HepG2 (cell line): ENCODE data around the gene C1orf115. TPM values are rescaled to one million over a fixed set of nuclear protein-coding genes. Genes with fewer than 3 reads are reported as not detected.

Source experiments
- ATAC-seq: fragments of 200-7000 bp; cut with Tn5 transposase; 3 replicates; pipeline ENCODE4 v1.9.1; 2020; ENCODE audit warnings: mild to moderate bottlenecking, moderate library complexity
- BruUV-seq: library from RNA; stranded (reverse); fragments of 400-500 nt; replicated peaks from 2 replicates; lab custom pipeline; 2021; lab: Mats Ljungman, UMichigan
- CTCF ChIA-PET: fragments of 300-600 bp; formaldehyde crosslinking; extraction: SDS; loops from one replicate; lab custom pipeline; 2021; ENCODE audit warnings: low total read pairs, inconsistent platforms, low intra/inter-chr PET ratio; lab: Yijun Ruan, JAX
- POLR2A ChIA-PET: fragments of 350-600 bp; sonication (Branson Sonifier 250); formaldehyde crosslinking; loops from one replicate; lab custom pipeline; 2020; ENCODE audit warnings: antibody characterized with exemption, inconsistent platforms; lab: Yijun Ruan, JAX
- DNase-seq: peaks from one replicate; pipeline ENCODE4 v3.0.0-alpha.2; 2015; ENCODE audit warnings: low spot score
- FAIRE-seq: peaks from 3 replicates; lab custom pipeline; 2011; peaks lifted over from hg19 to GRCh38; lab: Jason Lieb, UNC
- H2AFZ ChIP-seq: one replicate; pipeline ENCODE4 v1.6.1; 2011; ENCODE audit warnings: low read length, inconsistent platforms
- H3K27ac ChIP-seq: fragments of 300-600 bp; 3 replicates; pipeline ENCODE4 v1.8.0; 2011; ENCODE audit warnings: mixed run types, mild to moderate bottlenecking, mixed read lengths, low read length, inconsistent platforms; ENCODE audit not compliant: insufficient read depth; ENCODE audit errors: extremely low read length
- H3K27me3 ChIP-seq, 2 experiments: fragments of 200-600 bp in 1 of 2; 2 replicates in 1 of 2; 3 replicates in 1 of 2; pipeline versions ENCODE4 v1.6.0 to v1.8.0; 2011; ENCODE audit warnings: low read length in 2 of 2, mild to moderate bottlenecking in 2 of 2, moderate library complexity in 2 of 2, inconsistent platforms in 1 of 2; ENCODE audit not compliant: insufficient read depth in 2 of 2, control insufficient read depth in 1 of 2
- H3K36me3 ChIP-seq, 2 experiments: fragments of 200-600 bp in 1 of 2; replicated peaks in 1 of 2; 2 replicates in 1 of 2; 3 replicates in 1 of 2; pipeline versions ENCODE4 v1.5.1 to v1.8.0; 2011; ENCODE audit warnings: low read length in 2 of 2, inconsistent platforms in 1 of 2; ENCODE audit not compliant: insufficient read depth in 2 of 2, control insufficient read depth in 1 of 2
- H3K4me1 ChIP-seq: 2 replicates; pipeline ENCODE4 v1.5.1; 2012; ENCODE audit warnings: low read length, inconsistent platforms; ENCODE audit not compliant: insufficient read depth
- H3K4me2 ChIP-seq: 2 replicates; pipeline ENCODE4 v1.6.0; 2011; ENCODE audit warnings: low read depth, low read length, inconsistent platforms
- H3K4me3 ChIP-seq, 3 experiments: fragments of 200-600 bp in 1 of 3; sonication (generic), shearing (Covaris generic) in 1 of 3; replicated peaks in 1 of 3; 2 replicates each; pipeline ENCODE4 v1.5.1; 2011 to 2016; ENCODE audit warnings: low read length in 3 of 3, inconsistent platforms in 2 of 3, low read depth in 2 of 3, mild to moderate bottlenecking in 2 of 3, control low read depth in 1 of 3, mixed read lengths in 1 of 3; ENCODE audit not compliant: insufficient read depth in 1 of 3
- H3K79me2 ChIP-seq: one replicate; pipeline ENCODE4 v1.6.1; 2011; ENCODE audit warnings: low read length, inconsistent platforms; ENCODE audit not compliant: insufficient read depth
- H3K9ac ChIP-seq: 2 replicates; pipeline ENCODE4 v1.6.0; 2011; ENCODE audit warnings: mild to moderate bottlenecking, low read depth, low read length, inconsistent platforms; ENCODE audit not compliant: insufficient read depth
- H3K9me3 ChIP-seq: 2 replicates; pipeline ENCODE4 v1.5.1; 2012; ENCODE audit warnings: mild to moderate bottlenecking, low read length
- H4K20me1 ChIP-seq: 2 replicates; pipeline ENCODE4 v1.6.0; 2011; ENCODE audit warnings: inconsistent platforms, mild to moderate bottlenecking, low read length, moderate library complexity; ENCODE audit not compliant: insufficient read depth
- ARID3A ChIP-seq: IDR thresholded peaks from 2 replicates; pipeline ENCODE4 v1.6.1; 2012; ENCODE audit warnings: low read depth, low read length, improper control_type of control experiment
- ATF5 ChIP-seq: sonication (generic); formaldehyde crosslinking; IDR thresholded peaks from 2 replicates; pipeline ENCODE4 v1.4.0; 2020; ENCODE audit warnings: mild to moderate bottlenecking, low read depth, missing genetic modification reagents
- LCORL ChIP-seq, 2 experiments: fragments of 450-650 bp in 1 of 2; sonication (generic) in 1 of 2; formaldehyde crosslinking in 1 of 2; IDR thresholded peaks; 2 replicates each; pipeline versions ENCODE4 v1.5.0 to v1.6.1; 2017 to 2020; ENCODE audit warnings: antibody characterized with exemption in 1 of 2, missing genetic modification reagents in 1 of 2
- MED13 ChIP-seq: sonication (generic); formaldehyde crosslinking; IDR thresholded peaks from 2 replicates; pipeline ENCODE4 v1.5.0; 2020; ENCODE audit warnings: missing genetic modification reagents
- MEIS2 ChIP-seq: sonication (generic); formaldehyde crosslinking; IDR thresholded peaks from 2 replicates; pipeline ENCODE4 v1.9.0; 2021; ENCODE audit warnings: mild to moderate bottlenecking, missing genetic modification reagents
- PCBP2 ChIP-seq: fragments of 200-400 bp; formaldehyde crosslinking; optimal IDR thresholded peaks from 2 replicates; pipeline ENCODE3; 2018; ENCODE audit warnings: low read length, low read depth; ENCODE audit not compliant: poor library complexity, severe bottlenecking
- PREB ChIP-seq: sonication (generic); formaldehyde crosslinking; IDR thresholded peaks from 2 replicates; pipeline ENCODE4 v1.4.0; 2020; ENCODE audit warnings: missing genetic modification reagents
- RNF2 ChIP-seq: fragments of 450-650 bp; conservative IDR thresholded peaks from 2 replicates; pipeline ENCODE4 v1.6.1; 2016; ENCODE audit warnings: low read depth
- SKI ChIP-seq: fragments of 450-650 bp; IDR thresholded peaks from one replicate; pipeline ENCODE4 v1.6.1; 2018; ENCODE audit warnings: mild to moderate bottlenecking; ENCODE audit not compliant: partially characterized antibody
- SNAPC4 ChIP-seq: sonication (generic); formaldehyde crosslinking; IDR thresholded peaks from 2 replicates; pipeline ENCODE4 v1.4.0; 2020; ENCODE audit warnings: mild to moderate bottlenecking, missing genetic modification reagents
- TBX2 ChIP-seq: sonication (generic); formaldehyde crosslinking; IDR thresholded peaks from 2 replicates; pipeline ENCODE4 v1.5.0; 2020; ENCODE audit warnings: missing genetic modification reagents, mild to moderate bottlenecking, borderline replicate concordance
- TBX3 ChIP-seq: fragments of 450-650 bp; IDR thresholded peaks from 2 replicates; pipeline ENCODE4 v1.6.1; 2017; ENCODE audit warnings: antibody characterized with exemption, mild to moderate bottlenecking, inconsistent platforms, borderline replicate concordance
- U2AF1 ChIP-seq: fragments of 200-400 bp; formaldehyde crosslinking; optimal IDR thresholded peaks from 2 replicates; pipeline ENCODE3; 2017; ENCODE audit warnings: mild to moderate bottlenecking, low read depth, low read length
- ZNF296 ChIP-seq: sonication (generic); formaldehyde crosslinking; conservative IDR thresholded peaks from 2 replicates; pipeline ENCODE4 v1.5.0; 2020; ENCODE audit warnings: mild to moderate bottlenecking, missing genetic modification reagents
- ZNF350 ChIP-seq: sonication (generic); formaldehyde crosslinking; IDR thresholded peaks from 2 replicates; pipeline ENCODE4 v1.4.0; 2020; ENCODE audit warnings: mild to moderate bottlenecking, low read depth, missing genetic modification reagents, borderline replicate concordance
- ZSCAN22 ChIP-seq: sonication (generic); formaldehyde crosslinking; IDR thresholded peaks from 2 replicates; pipeline ENCODE4 v1.4.0; 2020; ENCODE audit warnings: mild to moderate bottlenecking, missing genetic modification reagents
- WGBS: methylation state at CpG from one replicate; pipeline ENCODE4 v1.1.6; 2017; ENCODE audit warnings: low lambda C conversion rate; 5-methylcytosine and 5-hydroxymethylcytosine counted together
- in situ Hi-C: cut with HindIII; loops from 2 replicates; pipeline ENCODE4 v1.10.0; 2017; ENCODE audit warnings: low pct_unique_long_range_greater_than_20kb; ENCODE audit not compliant: extremely low pct_ligation_motif_present
- intact Hi-C: fragments of 100-400 bp; cut with micrococcal nuclease; formaldehyde crosslinking; loops from one replicate; pipeline ENCODE4 v1.10.0; 2022; ENCODE audit not compliant: unreplicated experiment
- polyA plus RNA-seq, 8 experiments: library from polyadenylated mRNA; depleted of rRNA in 3 of 8; stranded (reverse) in 7 of 8; unstranded in 1 of 8; fragments of >200 nt; fragmentation: Illumina TruSeq in 4 of 8; extraction: Trizol in 4 of 8; gene quantifications; 2 replicates each; pipeline versions ENCODE4 v1.2.1 to v1.2.3, GENCODE V29; 2011 to 2016; ENCODE audit warnings: low read depth in 4 of 8, missing spikeins in 1 of 8, mixed read lengths in 1 of 8; ENCODE audit not compliant: insufficient read depth in 1 of 8
- total RNA-seq, 5 experiments: library from RNA; depleted of rRNA; stranded (reverse); fragments of >200 nt; fragmentation: Illumina TruSeq; extraction: Trizol; gene quantifications; 2 replicates each; pipeline ENCODE4 v1.2.3, GENCODE V29; 2016; ENCODE audit warnings: low read depth in 1 of 5

Gene C1orf115
- total and polyA plus RNA-seq, 2 of the 13 experiments (the other 11 are each of a cell fraction or from before 2014, with no cell fraction given): 25.2 to 85.9 TPM

- 0% methylated on average over 1 of the region's 1 CpG for WGBS
- intact Hi-C loops (no loop called here), in situ Hi-C loops (no loop called here)
- POLR2A ChIA-PET: no interaction called here
- DNase-seq: no peak
- CTCF ChIA-PET: no interaction called here
- Histone ChIP-seq H3K4me2 (no peak overlapping the region), H3K27ac (no peak overlapping the region), H3K36me3 (no peaks in the 10 kb centered on the region), H3K9ac (no peak overlapping the region), H3K4me1 (no peaks in the 10 kb centered on the region), H2AFZ (no peak overlapping the region), H3K27me3 (no peaks in the 10 kb centered on the region; a peak in 1 of 5 replicates), H4K20me1 (no peaks in the 10 kb centered on the region), H3K79me2 (no peaks in the 10 kb centered on the region), H3K4me3 (no peak overlapping the region), H3K9me3 (no peaks in the 10 kb centered on the region)
- no peak for FAIRE-seq
- ATAC-seq: no peak
- TF ChIP-seq TBX3 (no peak), PCBP2 (no peak), RNF2 (no peak), SKI (no peak), ARID3A (no peak), MED13 (no peak), ZNF350 (no peak), MEIS2 (CRISPR knock-in tag) (no peak), ATF5 (CRISPR knock-in tag) (no peak), SNAPC4 (CRISPR knock-in tag) (no peak), ZNF296 (no peak), U2AF1 (no peak), ZSCAN22 (CRISPR knock-in tag) (no peak), LCORL (IDR thresholded peaks at IDR 0.05) (no peak), LCORL (CRISPR knock-in tag; IDR thresholded peaks at IDR 0.05) (no peak), PREB (CRISPR knock-in tag) (no peak), TBX2 (CRISPR knock-in tag) (no peak)
- no TSS peak for BruUV-seq
Measured at GRCh38 chr1:220669005-220669404, 21.2 kb upstream of the C1orf115 start.
